H1 (cell line): ENCODE data around the gene WNT2. TPM values are rescaled to one million over a fixed set of nuclear protein-coding genes. Genes with fewer than 3 reads are reported as not detected.

Experiments used
- CTCF ChIA-PET: fragments of 300-600 bp; sonication (Branson Sonifier 250); formaldehyde crosslinking; loops from one replicate; lab custom pipeline; 2021; ENCODE audit not compliant: partially characterized antibody; lab: Charles Lee
- POLR2A ChIA-PET: fragments of 300-600 bp; sonication (Branson Sonifier 250); formaldehyde crosslinking; loops from one replicate; lab custom pipeline; 2021; ENCODE audit warnings: inconsistent platforms; ENCODE audit not compliant: partially characterized antibody; lab: Charles Lee
- DNase-seq, 2 experiments: peaks; one replicate each; pipeline versions ENCODE4 v3.0.0 to v3.0.0-alpha.2; 2010 to 2022; ENCODE audit warnings: low spot score in 2 of 2, low read depth in 1 of 2, mixed read lengths in 1 of 2
- FAIRE-seq: peaks from 2 replicates; lab custom pipeline; 2011; peaks lifted over from hg19 to GRCh38; lab: Jason Lieb, UNC
- H2AFZ ChIP-seq: 2 replicates; pipeline ENCODE4 v1.8.1; 2012; ENCODE audit warnings: low read length, inconsistent platforms
- H2AK5ac ChIP-seq: 2 replicates; pipeline ENCODE4 v1.6.1; 2013; ENCODE audit warnings: low read depth, low read length
- H2BK120ac ChIP-seq: replicated peaks from 2 replicates; pipeline ENCODE3; 2013; ENCODE audit warnings: low read depth, low read length, inconsistent platforms
- H2BK12ac ChIP-seq: 2 replicates; pipeline ENCODE4 v1.6.1; 2013; ENCODE audit warnings: low read depth, low read length
- H2BK15ac ChIP-seq: 2 replicates; pipeline ENCODE4 v1.6.1; 2013; ENCODE audit warnings: low read length
- H2BK20ac ChIP-seq: 2 replicates; pipeline ENCODE4 v1.6.1; 2013; ENCODE audit warnings: low read length
- H2BK5ac ChIP-seq: 2 replicates; pipeline ENCODE4 v1.6.1; 2013; ENCODE audit warnings: low read depth, low read length
- H3K14ac ChIP-seq: 2 replicates; pipeline ENCODE4 v1.6.1; 2013; ENCODE audit warnings: inconsistent platforms; ENCODE audit not compliant: insufficient read length
- H3K18ac ChIP-seq: 2 replicates; pipeline ENCODE4 v1.6.1; 2013; ENCODE audit warnings: low read length; ENCODE audit errors: extremely low read depth
- H3K23ac ChIP-seq: 2 replicates; pipeline ENCODE4 v1.6.1; 2013; ENCODE audit warnings: inconsistent platforms; ENCODE audit not compliant: insufficient read length
- H3K23me2 ChIP-seq: 2 replicates; pipeline ENCODE4 v1.6.1; 2013; ENCODE audit warnings: low read depth, low read length
- H3K27ac ChIP-seq: 2 replicates; pipeline ENCODE4 v1.6.1; 2011; ENCODE audit warnings: low read depth, low read length, inconsistent platforms
- H3K27me3 ChIP-seq, 4 experiments: replicated peaks in 1 of 4; 1 replicate in 1 of 4; 2 replicates in 3 of 4; pipeline versions ENCODE4 v1.6.1 to v1.8.1; 2011 to 2013; ENCODE audit warnings: low read length in 3 of 4, mild to moderate bottlenecking in 3 of 4, inconsistent platforms in 2 of 4, mixed read lengths in 2 of 4, moderate library complexity in 1 of 4; ENCODE audit not compliant: control insufficient read depth in 3 of 4, insufficient read depth in 3 of 4; ENCODE audit errors: extremely low read depth in 1 of 4
- H3K36me3 ChIP-seq, 4 experiments: 2 replicates each; pipeline versions ENCODE4 v1.6.1 to v1.8.1; 2011 to 2013; ENCODE audit warnings: mild to moderate bottlenecking in 4 of 4, low read length in 3 of 4, moderate library complexity in 2 of 4, control low read depth in 1 of 4, inconsistent platforms in 1 of 4; ENCODE audit not compliant: insufficient read depth in 4 of 4, control insufficient read depth in 2 of 4
- H3K4ac ChIP-seq: replicated peaks from 2 replicates; pipeline ENCODE3; 2013; ENCODE audit warnings: low read length, low read depth, mixed read lengths, inconsistent platforms; ENCODE audit not compliant: insufficient read length
- H3K4me1 ChIP-seq, 4 experiments: replicated peaks in 1 of 4; 1 replicate in 1 of 4; 2 replicates in 3 of 4; pipeline versions ENCODE4 v1.6.1 to v1.8.1; 2011 to 2013; ENCODE audit warnings: low read length in 3 of 4, inconsistent platforms in 2 of 4, mixed read lengths in 1 of 4; ENCODE audit not compliant: insufficient read depth in 4 of 4, control insufficient read depth in 3 of 4
- H3K4me2 ChIP-seq, 2 experiments: 2 replicates each; pipeline versions ENCODE4 v1.6.1 to v1.8.1; 2011 to 2013; ENCODE audit warnings: low read depth in 2 of 2, low read length in 2 of 2, control low read depth in 1 of 2, inconsistent platforms in 1 of 2, mild to moderate bottlenecking in 1 of 2; ENCODE audit not compliant: insufficient read depth in 1 of 2
- H3K4me3 ChIP-seq, 4 experiments: fragments of 200-600, 300-600 bp in 1 of 4; sonication (generic), shearing (Covaris generic), sonication (Bioruptor Twin) in 1 of 4; 2 replicates each; pipeline versions ENCODE4 v1.5.1 to v1.8.1; 2011 to 2016; ENCODE audit warnings: low read length in 4 of 4, low read depth in 3 of 4, control low read depth in 2 of 4, inconsistent platforms in 2 of 4, mild to moderate bottlenecking in 2 of 4, mixed read lengths in 1 of 4, moderate library complexity in 1 of 4; ENCODE audit not compliant: insufficient read depth in 2 of 4; ENCODE audit errors: extremely low read depth in 1 of 4
- H3K56ac ChIP-seq: replicated peaks from 2 replicates; pipeline ENCODE3; 2013; ENCODE audit warnings: low read depth, mild to moderate bottlenecking, mixed read lengths, low read length, inconsistent platforms; ENCODE audit not compliant: insufficient read length
- H3K79me1 ChIP-seq: 2 replicates; pipeline ENCODE4 v1.6.1; 2013; ENCODE audit warnings: low read depth, low read length, control low read depth
- H3K79me2 ChIP-seq, 2 experiments: 2 replicates each; pipeline versions ENCODE4 v1.6.1 to v1.8.1; 2012 to 2013; ENCODE audit warnings: low read length in 2 of 2, mild to moderate bottlenecking in 2 of 2, inconsistent platforms in 1 of 2; ENCODE audit not compliant: insufficient read depth in 2 of 2, control insufficient read depth in 1 of 2
- H3K9ac ChIP-seq, 4 experiments: replicated peaks in 1 of 4; 1 replicate in 1 of 4; 2 replicates in 3 of 4; pipeline versions ENCODE4 v1.6.1 to v1.8.1; 2011 to 2013; ENCODE audit warnings: low read depth in 3 of 4, low read length in 3 of 4, control low read depth in 2 of 4, mild to moderate bottlenecking in 2 of 4, moderate library complexity in 2 of 4, inconsistent platforms in 1 of 4; ENCODE audit errors: extremely low read depth in 1 of 4
- H3K9me3 ChIP-seq, 2 experiments: 2 replicates each; pipeline versions ENCODE4 v1.6.1 to v1.8.1; 2012 to 2013; ENCODE audit warnings: mild to moderate bottlenecking in 2 of 2, moderate library complexity in 2 of 2, control low read depth in 1 of 2, inconsistent platforms in 1 of 2, low read depth in 1 of 2, low read length in 1 of 2, mixed read lengths in 1 of 2; ENCODE audit not compliant: insufficient read depth in 2 of 2
- H4K20me1 ChIP-seq, 2 experiments: replicated peaks in 1 of 2; 2 replicates each; pipeline versions ENCODE3 to v1.8.1; 2011 to 2013; ENCODE audit warnings: inconsistent platforms in 2 of 2, low read length in 2 of 2, mild to moderate bottlenecking in 1 of 2; ENCODE audit not compliant: insufficient read depth in 2 of 2, control insufficient read depth in 1 of 2
- H4K5ac ChIP-seq: 2 replicates; pipeline ENCODE4 v1.6.1; 2013; ENCODE audit warnings: low read length, low read depth, mixed read lengths, inconsistent platforms; ENCODE audit not compliant: insufficient read length
- H4K8ac ChIP-seq: 2 replicates; pipeline ENCODE4 v1.8.0; 2013; ENCODE audit warnings: mild to moderate bottlenecking, moderate library complexity, low read length, inconsistent platforms; ENCODE audit not compliant: insufficient read depth; ENCODE audit errors: extremely low read depth
- H4K91ac ChIP-seq: replicated peaks from 2 replicates; pipeline ENCODE3; 2013; ENCODE audit warnings: low read length, mixed read lengths, inconsistent platforms; ENCODE audit not compliant: insufficient read length
- PHF8 ChIP-seq: fragments of 200-600 bp; sonication (generic); conservative IDR thresholded peaks from 2 replicates; pipeline ENCODE4 v1.7.1; 2012; ENCODE audit warnings: low read depth, mild to moderate bottlenecking, inconsistent platforms, low read length, moderate library complexity
- TCF12 ChIP-seq: IDR thresholded peaks from 2 replicates; pipeline ENCODE4 v1.6.1; 2011; ENCODE audit warnings: low read depth, mild to moderate bottlenecking, low read length
- WGBS, 2 experiments: shearing (Covaris generic) in 1 of 2; methylation state at CpG; one replicate each; pipeline versions ENCODE4 v1.1.6 to v1.1.7; 2013 to 2015; ENCODE audit warnings: low lambda C conversion rate in 2 of 2, mixed read lengths in 2 of 2, inconsistent platforms in 1 of 2, low coverage in 1 of 2, missing lambda C conversion rate in 1 of 2; ENCODE audit not compliant: insufficient replicate concordance in 2 of 2, insufficient coverage in 1 of 2, insufficient read length in 1 of 2; ENCODE audit errors: extremely low coverage in 1 of 2, missing lambda C conversion rate in 1 of 2; 5-methylcytosine and 5-hydroxymethylcytosine counted together
- polyA plus RNA-seq, 7 experiments: library from polyadenylated mRNA; depleted of rRNA in 3 of 7; stranded (reverse) in 5 of 7; unstranded in 2 of 7; fragments of >200 nt in 5 of 7; fragments of 200-250 nt in 2 of 7; gene quantifications; 1 replicate in 5 of 7; 2 replicates in 1 of 7; 4 replicates in 1 of 7; pipeline versions ENCODE4 v1.2.1 to v1.2.3, GENCODE V29; 2011 to 2013; ENCODE audit warnings: missing spikeins in 2 of 7, mixed read lengths in 2 of 7
- total RNA-seq: library from RNA; stranded (reverse); fragmentation: NEBNext Ultra II Directional; extraction: Animal tissue kit (Norgen Biotek cat#: 25700); gene quantifications from 2 replicates; pipeline ENCODE4 v1.2.1, GENCODE V29; 2021

WNT2 gene
- total and polyA plus RNA-seq, 2 of the 8 experiments (the other 6 are each of a cell fraction or from before 2014, with no cell fraction given), result not detected

- no peak overlapping the region for H3K23ac ChIP-seq
- DNase-seq (no peak), FAIRE-seq (no peak)
- no peak overlapping the region for H3K4ac ChIP-seq
- H4K20me1 ChIP-seq, result no peaks in the 10 kb centered on the region
- H3K14ac ChIP-seq, result no peak overlapping the region
- H3K9me3 ChIP-seq, result no peaks in the 10 kb centered on the region
- no peak overlapping the region for H3K9ac ChIP-seq
- H4K5ac ChIP-seq, result no peak overlapping the region
- no peak overlapping the region for H2AK5ac ChIP-seq
- WGBS, 2 experiments, result 96% methylated on average over 2 of the region's 2 CpGs; no CpG with 5 or more reads in 1 of the 2 experiments
- no peak overlapping the region for H4K8ac ChIP-seq
- H3K56ac ChIP-seq, result no peak overlapping the region
- ChIA-PET CTCF (no interaction called here), POLR2A (no interaction called here)
- H2AFZ ChIP-seq, result no peak overlapping the region
- H2BK120ac ChIP-seq, result no peak overlapping the region
- no peaks in the 10 kb centered on the region for H3K27me3 ChIP-seq
- no peaks in the 10 kb centered on the region for H3K36me3 ChIP-seq
- TF ChIP-seq TCF12, result no peak
- no peak for TF ChIP-seq PHF8
- H3K4me2 ChIP-seq, result no peak overlapping the region
- H2BK15ac ChIP-seq, result no peak overlapping the region
- no peaks in the 10 kb centered on the region for H3K79me2 ChIP-seq
- H4K91ac ChIP-seq, result no peak overlapping the region
- no peaks in the 10 kb centered on the region for H3K79me1 ChIP-seq
- H3K27ac ChIP-seq, result no peak overlapping the region
- no peak overlapping the region for H3K4me3 ChIP-seq
- no peak overlapping the region for H2BK5ac ChIP-seq
- H3K18ac ChIP-seq, result no peak overlapping the region
- no peaks in the 10 kb centered on the region for H3K23me2 ChIP-seq
- no peak overlapping the region for H2BK20ac ChIP-seq
- no peak overlapping the region for H2BK12ac ChIP-seq
- H3K4me1 ChIP-seq, result no peaks in the 10 kb centered on the region
These were observed 60.3 kb downstream of the WNT2 start for GRCh38 chr7:117262546-117262945.
